Esophagus (tissue), 2 donors: ENCODE data around the gene BMI1. TPM values are rescaled to one million over a fixed set of nuclear protein-coding genes. Genes with fewer than 3 reads are reported as not detected.

Experiments
- H3K27ac ChIP-seq, 2 donors: one replicate each; pipeline ENCODE4 v1.5.1; 2013; ENCODE audit warnings: low read depth in 2 of 2, mild to moderate bottlenecking in 2 of 2, inconsistent platforms in 1 of 2, low read length in 1 of 2, moderate library complexity in 1 of 2
- H3K27me3 ChIP-seq, 2 donors: one replicate each; pipeline ENCODE4 v1.6.1; 2013; ENCODE audit warnings: low read length in 2 of 2, control low read depth in 1 of 2, mild to moderate bottlenecking in 1 of 2; ENCODE audit not compliant: insufficient read depth in 2 of 2, control insufficient read depth in 1 of 2
- H3K36me3 ChIP-seq, 2 donors: one replicate each; pipeline ENCODE4 v1.6.1; 2013; ENCODE audit warnings: low read length in 1 of 2; ENCODE audit not compliant: control insufficient read depth in 2 of 2, insufficient read depth in 2 of 2
- H3K4me1 ChIP-seq, 2 donors: one replicate each; pipeline ENCODE4 v1.6.1; 2013; ENCODE audit warnings: low read length in 1 of 2; ENCODE audit not compliant: control insufficient read depth in 2 of 2, insufficient read depth in 2 of 2
- H3K4me3 ChIP-seq, 2 donors: one replicate each; pipeline ENCODE4 v1.5.1; 2013; ENCODE audit warnings: low read length in 2 of 2, mild to moderate bottlenecking in 2 of 2, low read depth in 1 of 2, moderate library complexity in 1 of 2
- H3K9me3 ChIP-seq, 2 donors: one replicate each; pipeline ENCODE4 v1.6.1; 2013; ENCODE audit warnings: mild to moderate bottlenecking in 2 of 2, low read depth in 1 of 2, low read length in 1 of 2, moderate library complexity in 1 of 2; ENCODE audit not compliant: control insufficient read depth in 2 of 2, insufficient read depth in 1 of 2
- WGBS, 2 donors: extraction: QIAGEN DNeasy Blood & Tissue Kit; methylation state at CpG; one replicate each; pipeline ENCODE4 v1.1.7; 2013; 5-methylcytosine and 5-hydroxymethylcytosine counted together
- polyA plus RNA-seq, 2 donors: library from polyadenylated mRNA; stranded (reverse); fragments of 200-250 nt; gene quantifications; one replicate each; pipeline ENCODE4 v1.2.3, GENCODE V29; 2013
- donor health status: healthy with polysubstance abuse.
- donor health status: Bipolar disorder and iron deficiency.

BMI1 gene
- polyA plus RNA-seq, 2 donors = 9.8 to 11.3 TPM

- Histone ChIP-seq H3K4me3 (no peak overlapping the region), H3K4me1 (no peaks in the 10 kb centered on the region), H3K9me3 (no peaks in the 10 kb centered on the region), H3K36me3 (no peaks in the 10 kb centered on the region), H3K27ac (no peak overlapping the region), H3K27me3 (no peaks in the 10 kb centered on the region)
- 89 to 93% methylated on average over 1 of the region's 1 CpG for WGBS, 2 donors
Observed at GRCh38 chr10:22365233-22365632, 44.3 kb downstream of the BMI1 start.

DNA sequence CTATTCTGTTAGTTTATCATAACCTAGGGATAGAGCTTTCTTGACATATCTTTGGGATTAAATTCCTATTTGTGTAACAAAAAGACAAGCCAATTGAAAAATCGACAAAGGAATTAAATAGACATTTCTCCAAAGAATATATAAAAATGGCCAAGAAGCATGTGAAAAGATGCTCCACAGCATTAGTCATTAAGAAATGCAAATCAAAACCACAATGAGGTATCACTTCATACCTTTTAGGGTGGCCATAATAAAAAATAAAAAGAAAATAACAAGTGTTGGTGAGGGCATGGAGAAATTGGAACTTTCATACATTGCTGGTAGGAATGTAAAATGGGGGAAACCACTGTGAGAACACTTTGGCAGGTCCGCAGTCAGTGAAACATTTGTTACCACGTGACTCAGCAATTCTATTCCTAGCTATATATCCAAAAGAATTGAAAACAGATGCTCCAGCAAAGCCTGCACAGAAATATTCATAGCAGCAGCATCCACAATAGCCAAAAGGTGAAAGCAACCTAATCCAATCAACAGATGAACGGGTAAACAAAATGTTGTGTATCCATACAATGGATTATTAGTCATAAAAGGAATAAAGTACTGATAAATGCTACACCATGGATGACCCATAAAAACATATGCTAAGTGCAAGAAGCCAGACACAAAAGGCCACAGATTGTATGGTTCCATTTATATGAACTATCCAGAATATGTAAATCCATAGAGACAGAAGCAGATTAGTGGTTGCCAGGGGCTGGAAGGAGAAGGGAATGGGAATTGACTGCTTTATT, 44.9 kb downstream of the BMI1 start:
- no peaks in the 10 kb centered on the region for H3K36me3 ChIP-seq
- no peak overlapping the region for H3K4me3 ChIP-seq
- no peaks in the 10 kb centered on the region for H3K4me1 ChIP-seq
- no peak overlapping the region for H3K27ac ChIP-seq
- H3K9me3 ChIP-seq = no peaks in the 10 kb centered on the region
- no peaks in the 10 kb centered on the region for H3K27me3 ChIP-seq
- WGBS, 2 donors = 84 to 88% methylated on average over 4 of the region's 4 CpGs

DNA sequence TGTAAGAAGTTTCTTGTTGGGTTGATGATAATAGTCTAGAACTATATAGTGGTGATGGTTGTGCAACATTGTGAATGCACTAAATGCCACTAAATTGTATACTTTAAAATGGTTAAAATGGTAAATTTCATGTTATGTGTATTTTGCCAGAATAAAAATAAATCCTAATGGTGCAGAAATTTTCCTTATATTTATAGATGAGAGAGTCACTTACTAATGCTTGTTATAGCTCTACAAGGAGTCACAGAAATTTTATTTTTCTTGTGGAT, 45.5 kb downstream of the BMI1 start:
- Histone ChIP-seq H3K4me3 (no peak overlapping the region), H3K27me3 (no peaks in the 10 kb centered on the region), H3K36me3 (no peaks in the 10 kb centered on the region), H3K27ac (no peak overlapping the region), H3K4me1 (no peaks in the 10 kb centered on the region), H3K9me3 (no peaks in the 10 kb centered on the region)

GRCh38 chr10:22366771-22367170, 45.9 kb downstream of the BMI1 start:
- Histone ChIP-seq H3K27me3 (no peaks in the 10 kb centered on the region), H3K9me3 (no peaks in the 10 kb centered on the region), H3K4me1 (no peaks in the 10 kb centered on the region), H3K27ac (no peak overlapping the region), H3K36me3 (no peaks in the 10 kb centered on the region), H3K4me3 (no peak overlapping the region)
- WGBS, 2 donors = 51 to 65% methylated on average over 2 of the region's 2 CpGs

- Histone ChIP-seq H3K9me3 (no peaks in the 10 kb centered on the region), H3K27ac (no peak overlapping the region), H3K27me3 (no peaks in the 10 kb centered on the region), H3K4me3 (no peak overlapping the region), H3K36me3 (no peaks in the 10 kb centered on the region), H3K4me1 (no peaks in the 10 kb centered on the region)
- 81 to 85% methylated on average over 1 of the region's 1 CpG for WGBS, 2 donors
Observed at GRCh38 chr10:22367471-22367870, 46.6 kb downstream of the BMI1 start.

DNA sequence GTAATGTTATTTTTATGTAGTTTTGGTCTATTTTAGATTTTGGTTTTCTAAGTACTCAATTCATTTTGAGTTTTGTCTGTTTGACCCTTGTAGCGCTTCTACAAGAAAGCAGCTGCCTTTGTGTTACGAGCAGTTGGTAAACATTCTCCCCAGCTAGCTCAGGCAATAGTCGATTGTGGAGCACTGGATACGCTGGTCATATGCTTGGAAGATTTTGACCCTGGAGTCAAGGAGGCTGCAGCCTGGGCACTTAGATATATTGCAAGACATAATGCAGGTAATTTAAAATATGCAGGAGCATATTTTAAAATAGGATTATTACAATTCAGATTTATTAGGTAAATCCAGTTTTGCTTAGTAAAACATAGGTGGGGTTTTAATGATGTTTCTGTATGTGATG, 47.5 kb downstream of the BMI1 start:
- Histone ChIP-seq H3K27ac (no peak overlapping the region), H3K27me3 (peaks cover 0 to 2% of the 10 kb centered on the region in 2 donors), H3K36me3 (no peaks in the 10 kb centered on the region), H3K4me1 (no peaks in the 10 kb centered on the region), H3K4me3 (no peak overlapping the region), H3K9me3 (no peaks in the 10 kb centered on the region)
- WGBS, 2 donors = 85 to 90% methylated on average over 4 of the region's 4 CpGs

- 44 to 73% methylated on average over 2 of the region's 2 CpGs for WGBS, 2 donors
Observed at GRCh38 chr10:22368981-22369380, 48.1 kb downstream of the BMI1 start.

GRCh38 chr10:22369434-22370072, 48.7 kb downstream of the BMI1 start:
- Histone ChIP-seq H3K4me1 (no peaks in the 10 kb centered on the region), H3K36me3 (no peaks in the 10 kb centered on the region), H3K4me3 (no peak overlapping the region), H3K27me3 (peaks cover 0 to 2% of the 10 kb centered on the region in 2 donors), H3K9me3 (no peaks in the 10 kb centered on the region), H3K27ac (no peak overlapping the region)
- WGBS, 2 donors = 77 to 79% methylated on average over 5 of the region's 5 CpGs

More at GRCh38 chr10:22368981-22369380, 48.1 kb downstream of the BMI1 start:
- no peaks in the 10 kb centered on the region for H3K4me1 ChIP-seq
- no peaks in the 10 kb centered on the region for H3K9me3 ChIP-seq
- no peak overlapping the region for H3K27ac ChIP-seq
- H3K27me3 ChIP-seq = peaks cover 0 to 2% of the 10 kb centered on the region in 2 donors
- H3K4me3 ChIP-seq = no peak overlapping the region
- no peaks in the 10 kb centered on the region for H3K36me3 ChIP-seq

DNA sequence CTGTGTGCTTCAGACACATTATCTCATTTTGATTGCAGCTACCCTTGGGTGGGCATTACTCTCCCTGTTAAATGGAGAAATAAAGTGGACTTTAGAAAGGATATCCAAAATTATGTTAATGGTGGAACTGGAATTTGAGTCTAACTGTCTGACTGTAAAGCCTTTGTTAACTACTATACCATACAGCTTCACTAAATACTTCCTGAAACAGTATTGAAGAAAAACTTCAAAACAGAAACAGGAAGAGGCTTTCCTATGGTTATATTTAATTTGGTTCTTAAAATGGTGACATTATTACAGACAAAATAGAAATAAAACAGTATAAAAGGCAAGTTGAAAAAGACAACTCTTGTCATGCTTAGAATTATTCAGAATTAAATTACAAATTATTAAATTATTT, 49.4 kb downstream of the BMI1 start:
- Histone ChIP-seq H3K36me3 (no peaks in the 10 kb centered on the region), H3K27ac (no peak overlapping the region), H3K9me3 (no peaks in the 10 kb centered on the region), H3K4me3 (no peak overlapping the region), H3K27me3 (peaks cover 0 to 2% of the 10 kb centered on the region in 2 donors), H3K4me1 (no peaks in the 10 kb centered on the region)

- Histone ChIP-seq H3K4me1 (no peaks in the 10 kb centered on the region), H3K36me3 (no peaks in the 10 kb centered on the region), H3K4me3 (no peak overlapping the region), H3K27ac (no peak overlapping the region), H3K27me3 (peaks cover 0 to 2% of the 10 kb centered on the region in 2 donors), H3K9me3 (no peaks in the 10 kb centered on the region)
- 93 to 96% methylated on average over 6 of the region's 6 CpGs for WGBS, 2 donors
Observed at GRCh38 chr10:22372298-22372697, 51.4 kb downstream of the BMI1 start.
